ENCODE data around the gene PAX1. TPM values are rescaled to one million over a fixed set of nuclear protein-coding genes. Genes with fewer than 3 reads are reported as not detected.

Gene PAX1
- total and polyA plus RNA-seq, 2 of the 13 experiments (the other 11 are each of a cell fraction or from before 2014, with no cell fraction given), result not detected

- 0 out of 2 replicates have a peak, but pooled peaks have one; percentile 21 for TF ChIP-seq MXD3 (CRISPR knock-in tag; IDR thresholded peaks at IDR 0.05)
- TF ChIP-seq PITX1 (CRISPR knock-in tag; IDR thresholded peaks at IDR 0.05), result peak; percentile 67; the same call in 1 of the 2 replicates
- peak; percentile 50 for TF ChIP-seq STAG1 (CRISPR knock-in tag; IDR thresholded peaks at IDR 0.05)
- peak; percentile 52; the same call in 1 of the 2 replicates for TF ChIP-seq NCOA2 (CRISPR knock-in tag; IDR thresholded peaks at IDR 0.05)
- peak; percentile 57; the same call in 1 of the 2 replicates for TF ChIP-seq ZSCAN31 (CRISPR knock-in tag; IDR thresholded peaks at IDR 0.05; ENCODE audit: low read depth)
- TF ChIP-seq ZNF557 (CRISPR knock-in tag; IDR thresholded peaks at IDR 0.05), result no peak
- TF ChIP-seq ZNF292 (CRISPR knock-in tag; IDR thresholded peaks at IDR 0.05; ENCODE audit: borderline replicate concordance, low read depth), result peak; percentile 67; the same call in 1 of the 2 replicates
- TF ChIP-seq MXD1 (CRISPR knock-in tag; IDR thresholded peaks at IDR 0.05), result peak; percentile 49; the same call in 1 of the 2 replicates
- peak; percentile 21; the same call in 1 of the 2 replicates for TF ChIP-seq MTA1 (CRISPR knock-in tag; IDR thresholded peaks at IDR 0.05; ENCODE audit: borderline replicate concordance)
- TF ChIP-seq HNF4A (CRISPR knock-in tag; IDR thresholded peaks at IDR 0.05), result peak; percentile 63
- TF ChIP-seq ZFX (CRISPR knock-in tag; IDR thresholded peaks at IDR 0.05; ENCODE audit: low read depth), result 0 out of 2 replicates have a peak, but pooled peaks have one; percentile 17
- peak; percentile 68 for TF ChIP-seq SOX5 (CRISPR knock-in tag; IDR thresholded peaks at IDR 0.05; ENCODE audit: borderline replicate concordance)
- peak; percentile 61 to 74; a peak in 2 of 4 replicates for TF ChIP-seq HMGXB4 (CRISPR knock-in tag; IDR thresholded peaks at IDR 0.05; ENCODE audit: borderline replicate concordance in 1 of 2, low read depth in 1 of 2)
- no peak for TF ChIP-seq SMARCE1 (IDR thresholded peaks at IDR 0.05; ENCODE audit: borderline replicate concordance)
- TF ChIP-seq ZNF253 (CRISPR knock-in tag; IDR thresholded peaks at IDR 0.05; ENCODE audit: borderline replicate concordance), result no peak
- peak; percentile 81 for TF ChIP-seq HNRNPLL (IDR thresholded peaks at IDR 0.05; ENCODE audit: low read depth, low read length, poor library complexity, severe bottlenecking)
- peak; percentile 58; the same call in 1 of the 2 replicates for TF ChIP-seq ISL2 (CRISPR knock-in tag; IDR thresholded peaks at IDR 0.05)
- TF ChIP-seq MAZ (IDR thresholded peaks at IDR 0.05; ENCODE audit: borderline replicate concordance, low read depth, low read length), result 0 out of 2 replicates have a peak, but pooled peaks have one; percentile 22
- TF ChIP-seq MAZ (CRISPR knock-in tag; IDR thresholded peaks at IDR 0.05; ENCODE audit: low read depth), result 0 out of 2 replicates have a peak, but pooled peaks have one; percentile 23
- no peak for TF ChIP-seq FOXP1 (IDR thresholded peaks at IDR 0.05)
- TF ChIP-seq FOXP1 (CRISPR knock-in tag; IDR thresholded peaks at IDR 0.05), result no peak
- no peak for TF ChIP-seq ZNF720 (CRISPR knock-in tag; IDR thresholded peaks at IDR 0.05)
- no peak; the same call in 1 of the 2 replicates for TF ChIP-seq ZNF362 (CRISPR knock-in tag; IDR thresholded peaks at IDR 0.05; ENCODE audit: borderline replicate concordance)
- peak; percentile 28; the same call in 1 of the 2 replicates for TF ChIP-seq SP5 (CRISPR knock-in tag; IDR thresholded peaks at IDR 0.05; ENCODE audit: borderline replicate concordance, low read depth)
- TF ChIP-seq SOX6 (IDR thresholded peaks at IDR 0.05), result no peak
- peak; percentile 75 for TF ChIP-seq SOX6 (CRISPR knock-in tag; IDR thresholded peaks at IDR 0.05)
- TF ChIP-seq ZNF619 (CRISPR knock-in tag; IDR thresholded peaks at IDR 0.05), result no peak
- no peak for TF ChIP-seq ADNP (CRISPR knock-in tag; IDR thresholded peaks at IDR 0.05)
- 0 out of 2 replicates have a peak, but pooled peaks have one; percentile 18 for TF ChIP-seq RXRB (CRISPR knock-in tag; IDR thresholded peaks at IDR 0.05; ENCODE audit: borderline replicate concordance)
These were observed 62.3 kb downstream of the PAX1 start (continued) for GRCh38 chr20:21767739-21768223.

Data from HepG2 (cell line).